ENCODE measurements around the gene STIMATE.

The STIMATE gene

GRCh38 chr3:52839892-52840545 is 57.3 kb downstream of the STIMATE start:
- DNase-seq: no peak

- DNase-seq: no peak
Observed at GRCh38 chr3:52839268-52839575, 58.1 kb downstream of the STIMATE start.

- DNase-seq: no peak
Observed at GRCh38 chr3:52838561-52839267, 58.6 kb downstream of the STIMATE start.

- no peak for DNase-seq
Observed at GRCh38 chr3:52836986-52837385, 60.4 kb downstream of the STIMATE start.

GRCh38 chr3:52836471-52836845 is 60.9 kb downstream of the STIMATE start:
- DNase-seq: no peak

- peak; percentile 47 for DNase-seq
Observed at GRCh38 chr3:52835766-52836470, 61.4 kb downstream of the STIMATE start.

GRCh38 chr3:52834871-52835501 is 62.4 kb downstream of the STIMATE start, which contains the start of gene MUSTN1:
Gene MUSTN1, minus strand, starts transcription at chr3:52835019. Its CDS starts 71 bp downstream, at chr3:52834948.
- DNase-seq: peak; percentile 67

- no peak for DNase-seq
Observed at GRCh38 chr3:52833202-52833601, 64.1 kb downstream of the STIMATE start.

- DNase-seq: peak; percentile 62
Observed at GRCh38 chr3:52831500-52832301, 65.6 kb downstream of the STIMATE start.

GRCh38 chr3:52830535-52831258 is 66.7 kb downstream of the STIMATE start, which contains the start of gene ITIH4:
Gene ITIH4, minus strand, starts transcription at chr3:52830672. Its CDS starts 30 bp downstream, at chr3:52830642.
- DNase-seq: no peak

GRCh38 chr3:52829906-52830463 is 67.4 kb downstream of the STIMATE start:
- DNase-seq: no peak

- no peak for DNase-seq
Observed at GRCh38 chr3:52829482-52829881, 67.9 kb downstream of the STIMATE start.

GRCh38 chr3:52827866-52828376 is 69.4 kb downstream of the STIMATE start:
- DNase-seq: no peak

- DNase-seq: no peak
Observed at GRCh38 chr3:52827441-52827840, 69.9 kb downstream of the STIMATE start.

GRCh38 chr3:52824037-52824436 is 73.3 kb downstream of the STIMATE start:
- DNase-seq: no peak

GRCh38 chr3:52822363-52822762 is 75.0 kb downstream of the STIMATE start:
- DNase-seq: no peak

GRCh38 chr3:52820736-52821135 is 76.6 kb downstream of the STIMATE start:
- DNase-seq: no peak

- no peak for DNase-seq
Observed at GRCh38 chr3:52819936-52820335, 77.4 kb downstream of the STIMATE start.

GRCh38 chr3:52817860-52818259 is 79.5 kb downstream of the STIMATE start:
- no peak for DNase-seq

- DNase-seq: no peak
Observed at GRCh38 chr3:52817221-52817620, 80.1 kb downstream of the STIMATE start.

- DNase-seq: no peak
Observed at GRCh38 chr3:52816654-52817053, 80.7 kb downstream of the STIMATE start.
